Tibial nerve (tissue), 3 donors: ENCODE results near the gene CDK5RAP1.

ENCODE experiments used
- POLR2A ChIP-seq, 2 donors: fragments of 450-650 bp; IDR thresholded peaks; one replicate each; pipeline ENCODE4 v1.6.1; 2017; ENCODE audit warnings: antibody characterized with exemption in 2 of 2, mild to moderate bottlenecking in 2 of 2, moderate library complexity in 2 of 2
- TF ChIP-seq, protein P1 (sequence below), 5 experiments: fragments of 200-600 bp in 3 of 5; fragments of 450-650 bp in 2 of 5; sonication (generic) in 3 of 5; IDR thresholded peaks; one replicate each; pipeline ENCODE4 v1.5.1; 2016 to 2019; ENCODE audit warnings: antibody characterized with exemption in 5 of 5, mild to moderate bottlenecking in 3 of 5, moderate library complexity in 2 of 5

- TF ChIP-seq, protein P1, sequence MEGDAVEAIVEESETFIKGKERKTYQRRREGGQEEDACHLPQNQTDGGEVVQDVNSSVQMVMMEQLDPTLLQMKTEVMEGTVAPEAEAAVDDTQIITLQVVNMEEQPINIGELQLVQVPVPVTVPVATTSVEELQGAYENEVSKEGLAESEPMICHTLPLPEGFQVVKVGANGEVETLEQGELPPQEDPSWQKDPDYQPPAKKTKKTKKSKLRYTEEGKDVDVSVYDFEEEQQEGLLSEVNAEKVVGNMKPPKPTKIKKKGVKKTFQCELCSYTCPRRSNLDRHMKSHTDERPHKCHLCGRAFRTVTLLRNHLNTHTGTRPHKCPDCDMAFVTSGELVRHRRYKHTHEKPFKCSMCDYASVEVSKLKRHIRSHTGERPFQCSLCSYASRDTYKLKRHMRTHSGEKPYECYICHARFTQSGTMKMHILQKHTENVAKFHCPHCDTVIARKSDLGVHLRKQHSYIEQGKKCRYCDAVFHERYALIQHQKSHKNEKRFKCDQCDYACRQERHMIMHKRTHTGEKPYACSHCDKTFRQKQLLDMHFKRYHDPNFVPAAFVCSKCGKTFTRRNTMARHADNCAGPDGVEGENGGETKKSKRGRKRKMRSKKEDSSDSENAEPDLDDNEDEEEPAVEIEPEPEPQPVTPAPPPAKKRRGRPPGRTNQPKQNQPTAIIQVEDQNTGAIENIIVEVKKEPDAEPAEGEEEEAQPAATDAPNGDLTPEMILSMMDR (IDR thresholded peaks at IDR 0.05): no peak
- no peak for TF ChIP-seq POLR2A (IDR thresholded peaks at IDR 0.05)
These were observed 48.9 kb downstream of the CDK5RAP1 start for GRCh38 chr20:33352258-33353012.
